Bronchial epithelial cell (primary cell): ENCODE measurements around the gene MCEMP1. TPM values are rescaled to one million over a fixed set of nuclear protein-coding genes. Genes with fewer than 3 reads are reported as not detected.

Experiments used
- DNase-seq: peaks from one replicate; pipeline ENCODE4 v3.0.0-alpha.2; 2010; ENCODE audit warnings: low read depth
- FAIRE-seq: peaks from 2 replicates; lab custom pipeline; 2011; peaks lifted over from hg19 to GRCh38; lab: Jason Lieb, UNC
- H3K27me3 ChIP-seq: 2 replicates; pipeline ENCODE4 v1.5.1; 2011; ENCODE audit warnings: low read length; ENCODE audit not compliant: control insufficient read depth, insufficient read depth
- H3K36me3 ChIP-seq: 2 replicates; pipeline ENCODE4 v1.5.1; 2011; ENCODE audit warnings: low read length; ENCODE audit not compliant: control insufficient read depth, insufficient read depth
- H3K4me3 ChIP-seq: 2 replicates; pipeline ENCODE4 v1.5.1; 2011; ENCODE audit warnings: mild to moderate bottlenecking, low read depth, low read length, control low read depth
- CTCF ChIP-seq: IDR thresholded peaks from 2 replicates; pipeline ENCODE4 v1.5.1; 2011; ENCODE audit warnings: mild to moderate bottlenecking, moderate library complexity, low read length, control low read depth, inconsistent platforms; ENCODE audit not compliant: insufficient read depth, severe bottlenecking
- total RNA-seq: library from RNA; depleted of rRNA; stranded (reverse); fragments of >200 nt; gene quantifications from 2 replicates; pipeline ENCODE4 v1.2.1, GENCODE V29; 2014

Gene MCEMP1
- total RNA-seq, 1 donor from 2014 or later: not detected

- Histone ChIP-seq H3K27me3 (peaks cover 4% of the 10 kb centered on the region), H3K36me3 (no peaks in the 10 kb centered on the region), H3K4me3 (no peak overlapping the region)
- TF ChIP-seq CTCF: no peak
- DNase-seq (peak; percentile 63), FAIRE-seq (no peak)
Measured at GRCh38 chr19:7699417-7700401, 22.8 kb downstream of the MCEMP1 start.

DNA sequence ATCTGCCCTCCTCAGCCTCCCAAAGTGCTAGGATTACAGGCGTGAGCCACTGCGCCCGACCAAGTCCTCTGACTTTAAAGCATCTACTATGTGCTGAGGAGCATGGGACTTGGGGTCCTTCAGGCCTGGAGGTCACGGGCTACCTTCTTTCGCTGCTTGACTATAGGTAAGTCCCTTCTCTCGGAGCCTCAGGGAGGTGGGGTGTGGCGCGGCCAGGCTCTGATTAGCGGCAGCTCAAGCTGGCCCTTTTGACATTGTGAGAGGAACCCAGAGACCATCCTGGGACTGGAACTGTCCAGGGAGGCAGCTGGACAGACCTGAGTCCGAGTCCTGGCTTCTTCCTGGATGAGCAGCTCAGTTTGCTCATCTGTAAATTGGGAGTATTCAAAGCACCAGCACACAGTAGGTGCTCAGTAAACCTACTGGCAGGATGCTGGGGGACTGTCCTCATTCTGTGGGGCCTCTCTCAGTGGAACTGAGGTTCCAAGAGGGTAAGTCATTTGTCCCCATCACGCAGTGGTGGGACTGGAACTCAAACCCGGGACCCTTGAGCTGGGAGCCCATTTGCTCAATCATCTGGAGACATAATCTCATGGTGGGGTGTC lies 24.3 kb downstream of the MCEMP1 start:
- H3K4me3 ChIP-seq: no peak overlapping the region
- FAIRE-seq (no peak), DNase-seq (no peak)
- H3K27me3 ChIP-seq: peaks cover 4% of the 10 kb centered on the region
- no peaks in the 10 kb centered on the region for H3K36me3 ChIP-seq
- no peak for TF ChIP-seq CTCF

DNA sequence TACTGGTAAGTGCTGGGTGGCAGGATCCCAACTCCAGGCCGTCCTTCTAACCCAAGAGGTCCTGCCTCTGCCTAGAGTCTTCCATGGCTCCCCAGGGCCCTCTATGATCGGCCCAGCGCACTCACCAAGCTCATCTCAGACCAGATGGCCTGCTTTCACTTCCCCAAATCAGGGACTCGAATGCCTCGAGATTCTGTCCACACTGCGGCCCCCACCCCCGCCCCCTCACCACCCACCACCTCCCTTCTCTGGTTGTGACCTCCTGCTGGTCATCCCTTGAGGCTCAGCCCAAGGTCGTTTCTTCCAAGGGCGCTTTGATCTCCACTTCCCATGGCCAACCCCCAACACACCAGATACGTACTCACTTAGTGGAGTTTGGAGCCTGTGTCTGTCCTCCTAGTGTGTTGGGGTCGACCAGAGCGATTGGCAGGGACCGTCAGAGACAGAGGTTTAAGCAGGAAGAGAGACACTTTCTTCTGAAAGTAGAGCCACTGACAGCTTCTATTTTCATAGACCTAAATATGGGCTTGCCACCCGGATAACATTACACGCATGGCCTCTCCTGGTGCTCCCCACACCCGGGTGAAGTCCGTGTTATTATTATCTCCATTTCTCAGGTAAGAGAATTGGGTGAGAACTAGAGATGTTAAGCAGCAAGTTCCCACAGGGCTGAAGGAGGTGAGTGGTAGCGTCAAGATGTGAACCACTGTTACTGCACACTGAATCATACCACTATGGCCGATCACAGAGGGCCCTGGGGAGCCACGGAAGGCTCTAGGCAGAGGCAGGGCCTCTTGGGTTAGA lies 25.0 kb downstream of the MCEMP1 start, which contains the start of gene FCER2:
Gene FCER2 (minus strand): TSS at position 478 of the 804 bp plus-strand sequence. CDS start 2,371 bp downstream, outside the sequence.
- peak; percentile 18 for FAIRE-seq
- peaks cover 4% of the 10 kb centered on the region for H3K27me3 ChIP-seq
- no peak for TF ChIP-seq CTCF
- no peak for DNase-seq
- H3K36me3 ChIP-seq: no peaks in the 10 kb centered on the region
- no peak within 1 kb of the TSS for H3K4me3 ChIP-seq

DNA sequence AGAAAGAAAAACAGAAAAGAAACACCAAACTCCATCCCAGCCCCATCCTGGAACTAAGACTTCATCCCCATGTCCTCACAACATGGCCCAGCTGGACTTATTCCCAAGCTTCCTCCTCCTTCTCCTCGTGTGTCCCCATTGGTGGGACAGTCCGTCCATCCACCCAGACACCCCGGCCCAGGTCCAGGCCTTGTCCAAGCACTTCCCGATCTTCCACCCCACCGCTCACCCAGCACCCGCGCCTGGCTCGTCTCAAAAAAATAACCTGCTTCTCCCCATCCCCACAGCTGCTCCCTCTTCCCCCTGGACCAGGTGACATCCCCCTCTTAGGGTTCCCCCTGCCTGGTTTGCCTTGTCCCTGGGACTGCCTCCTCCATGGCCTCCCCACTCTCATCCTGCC lies 26.4 kb downstream of the MCEMP1 start:
- peaks cover 2% of the 10 kb centered on the region for H3K27me3 ChIP-seq
- TF ChIP-seq CTCF: no peak
- DNase-seq: no peak
- no peak for FAIRE-seq
- H3K36me3 ChIP-seq: no peaks in the 10 kb centered on the region
- no peak overlapping the region for H3K4me3 ChIP-seq

DNA sequence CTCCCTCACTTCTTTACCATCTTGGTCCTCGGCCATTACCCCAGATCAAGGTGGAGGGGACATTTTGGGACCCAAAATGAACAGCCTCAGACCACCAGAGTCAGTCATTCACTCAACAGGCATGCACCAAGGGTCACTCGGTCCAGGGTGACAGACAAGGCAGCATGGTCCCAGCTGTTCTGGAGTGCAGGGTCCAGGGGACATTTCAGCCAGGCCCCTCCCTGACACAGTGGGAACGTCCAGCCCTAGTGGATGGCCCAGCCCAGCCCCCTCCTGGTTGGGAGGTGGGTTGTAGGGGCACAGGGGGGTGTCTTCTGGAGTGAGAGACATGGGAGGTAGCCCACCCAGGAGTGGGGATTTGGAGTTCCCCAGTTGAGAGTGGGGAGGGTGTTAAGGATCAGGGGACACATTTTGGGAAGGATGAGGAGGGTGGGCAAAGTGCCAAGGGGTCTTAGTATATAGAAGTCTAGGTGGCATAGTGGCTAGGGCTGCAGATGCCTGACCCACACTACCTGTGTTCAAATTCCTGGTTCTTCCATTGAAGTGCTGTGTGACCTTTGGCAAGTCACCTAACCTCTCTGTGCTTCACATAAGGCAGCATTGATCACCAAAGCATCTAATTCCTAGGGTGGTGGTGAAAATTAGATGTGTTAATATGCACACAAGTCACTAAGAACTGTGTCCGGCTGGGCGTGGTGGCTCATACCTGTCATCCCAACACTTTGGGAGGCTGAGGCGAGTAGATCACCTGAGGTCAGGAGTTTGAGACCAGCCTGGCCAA lies 27.6 kb downstream of the MCEMP1 start:
- H3K4me3 ChIP-seq: no peak overlapping the region
- no peaks in the 10 kb centered on the region for H3K27me3 ChIP-seq
- DNase-seq (no peak), FAIRE-seq (no peak)
- no peak for TF ChIP-seq CTCF
- no peaks in the 10 kb centered on the region for H3K36me3 ChIP-seq
